Measurements from ENCODE around the gene CAPN13. TPM values are rescaled to one million over a fixed set of nuclear protein-coding genes. Genes with fewer than 3 reads are reported as not detected.

Gene CAPN13
- total RNA-seq, 2 donors from 2014 or later, result not detected

DNA sequence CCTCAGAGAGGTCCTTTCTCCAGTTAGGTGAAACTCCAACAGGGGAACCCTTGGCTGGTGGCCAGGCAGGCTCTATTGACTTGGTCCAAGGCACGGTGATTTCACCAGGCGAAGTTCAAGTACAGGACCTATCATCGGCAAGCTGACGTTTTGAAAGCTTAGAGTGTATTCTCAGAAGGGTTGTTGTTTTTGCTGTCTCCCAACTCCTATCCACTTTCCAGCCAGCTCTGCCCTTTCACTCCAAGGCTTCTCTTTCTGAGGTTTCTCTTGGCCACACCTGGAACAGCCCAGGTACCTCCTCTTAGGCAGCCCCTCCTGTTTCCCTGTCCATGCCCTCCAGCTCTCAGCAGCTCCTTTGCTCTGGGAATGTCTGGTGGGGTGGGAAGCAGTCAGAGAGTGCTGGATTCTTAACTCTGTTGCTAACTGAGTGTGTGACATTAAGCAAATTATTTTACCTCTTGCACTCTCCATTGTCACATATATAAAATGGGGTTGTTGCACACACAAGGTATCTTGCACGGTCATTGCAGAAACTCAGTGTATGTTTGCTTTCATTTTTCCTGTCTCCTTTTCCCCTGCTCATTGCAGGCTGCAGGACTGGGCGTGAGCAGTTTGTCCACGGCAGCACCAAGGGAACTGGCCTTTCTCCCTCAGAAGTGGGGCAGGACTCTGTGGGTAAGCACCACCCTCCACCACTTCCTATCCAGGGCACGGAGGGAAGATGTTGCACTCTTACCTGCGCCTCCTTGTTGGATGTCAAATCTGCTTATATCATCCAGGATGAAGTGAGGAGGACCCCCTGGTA, 30.2 kb downstream of the CAPN13 start:
- H3K4me3 Mint-ChIP-seq, result no peak overlapping the region
- H3K9me3 Mint-ChIP-seq, result no peaks in the 10 kb centered on the region
- no peaks in the 10 kb centered on the region for H3K4me1 Mint-ChIP-seq
- H3K27me3 Mint-ChIP-seq, result peaks cover 17% of the 10 kb centered on the region
- H3K36me3 Mint-ChIP-seq (ENCODE audit: low read depth), result no peaks in the 10 kb centered on the region
- no peak for ATAC-seq (replicated peaks)
- no peak overlapping the region for H3K27ac Mint-ChIP-seq

DNA sequence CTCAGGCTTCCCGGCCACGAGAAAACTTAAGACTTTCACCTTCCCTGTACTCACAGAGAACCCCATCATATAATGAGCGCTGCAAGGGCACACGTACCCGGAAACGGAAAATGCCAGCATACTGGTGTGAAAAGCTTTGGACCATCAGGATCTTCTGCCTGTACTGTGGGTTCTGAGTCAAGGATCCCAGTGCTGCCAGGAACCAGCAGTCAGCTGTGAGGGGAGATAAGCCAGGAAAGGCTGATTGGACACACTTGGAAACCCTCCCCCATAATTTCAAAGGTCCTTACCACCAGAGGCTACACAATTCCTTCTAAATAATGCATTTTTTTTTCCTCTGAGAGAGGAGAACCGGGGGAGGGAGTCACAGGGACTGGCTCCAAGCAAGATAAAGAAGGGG, 31.4 kb downstream of the CAPN13 start:
- ATAC-seq (replicated peaks), result no peak
- H3K27ac Mint-ChIP-seq, result no peak overlapping the region
- no peaks in the 10 kb centered on the region for H3K4me1 Mint-ChIP-seq
- H3K27me3 Mint-ChIP-seq, result peaks cover 19% of the 10 kb centered on the region
- H3K36me3 Mint-ChIP-seq (ENCODE audit: low read depth), result no peaks in the 10 kb centered on the region
- no peaks in the 10 kb centered on the region for H3K9me3 Mint-ChIP-seq
- H3K4me3 Mint-ChIP-seq, result no peak overlapping the region

DNA sequence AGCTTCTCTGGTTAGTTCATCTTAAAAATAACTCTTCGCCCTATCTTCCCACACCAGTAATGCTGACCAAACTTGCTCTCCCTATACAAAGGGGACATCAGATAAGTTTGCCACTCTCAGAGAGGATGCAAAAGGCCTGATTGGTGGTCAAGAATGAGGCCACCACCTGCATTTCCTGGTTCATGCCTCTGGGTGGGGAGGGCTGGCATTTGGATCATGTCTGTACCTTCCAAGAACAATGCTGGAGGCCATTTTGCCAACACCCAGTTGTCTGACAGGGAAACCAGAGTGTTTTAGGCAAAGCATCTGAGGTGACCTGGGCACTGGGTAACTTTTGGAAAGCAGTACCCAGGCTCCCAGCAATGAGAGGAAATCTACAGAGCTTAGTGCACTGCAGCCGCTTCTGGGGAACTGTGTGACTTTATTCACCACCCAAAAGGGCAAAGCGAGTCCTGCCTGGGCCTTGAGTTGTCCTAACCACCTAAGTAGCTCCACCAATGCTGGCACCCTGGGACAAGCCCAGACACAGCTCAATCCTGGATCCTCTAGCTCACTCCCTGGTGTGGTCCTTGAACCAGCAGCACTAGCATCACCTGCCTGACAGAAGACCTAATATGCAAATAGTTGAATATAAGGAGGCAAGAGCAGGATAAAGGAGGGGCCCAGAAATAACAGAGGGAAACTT, 35.1 kb downstream of the CAPN13 start:
- H3K4me3 Mint-ChIP-seq, result no peak overlapping the region
- no peak overlapping the region for H3K27ac Mint-ChIP-seq
- H3K36me3 Mint-ChIP-seq (ENCODE audit: low read depth), result no peaks in the 10 kb centered on the region
- no peak for ATAC-seq (replicated peaks)
- no peaks in the 10 kb centered on the region for H3K9me3 Mint-ChIP-seq
- H3K27me3 Mint-ChIP-seq, result peaks cover 33% of the 10 kb centered on the region
- H3K4me1 Mint-ChIP-seq, result no peaks in the 10 kb centered on the region

DNA sequence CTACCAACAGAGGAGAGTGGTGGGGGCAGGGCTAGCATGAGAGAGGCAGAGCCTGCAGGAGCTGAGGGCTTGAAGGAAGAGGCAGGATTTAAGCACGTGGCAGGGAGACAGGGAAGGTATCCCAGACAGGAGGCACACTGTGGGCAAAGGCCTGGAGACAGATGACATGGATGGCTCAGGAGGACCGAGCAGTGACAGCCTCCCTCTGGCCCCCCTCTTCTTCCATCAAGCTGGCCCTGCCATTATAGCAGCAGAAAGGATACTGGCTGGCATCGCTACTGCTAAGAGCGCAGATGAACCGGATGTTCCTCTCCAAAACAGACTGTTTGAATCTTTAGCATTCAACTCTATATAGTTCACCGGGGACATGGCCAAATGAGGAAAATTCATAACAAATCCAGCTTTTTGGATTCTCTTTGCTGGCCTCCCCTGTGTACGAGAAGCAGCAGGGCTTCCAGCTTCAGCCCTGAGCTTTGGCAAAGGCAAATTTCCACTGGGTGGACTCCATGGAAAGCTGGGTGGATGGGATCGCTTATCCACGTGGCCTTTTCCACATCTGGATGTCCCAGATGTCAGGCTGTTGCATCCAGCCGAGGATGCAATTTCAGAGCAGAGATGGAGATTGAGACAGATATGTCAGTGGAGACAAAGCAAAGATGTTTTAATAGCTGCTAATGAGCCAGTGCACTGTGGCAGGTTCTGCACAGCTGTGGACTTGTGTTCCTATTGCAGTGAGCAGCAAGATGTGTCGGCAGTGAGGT, 36.2 kb downstream of the CAPN13 start:
- Mint-ChIP-seq H3K4me3 (no peak overlapping the region), H3K9me3 (no peaks in the 10 kb centered on the region), H3K4me1 (no peaks in the 10 kb centered on the region), H3K27ac (no peak overlapping the region), H3K27me3 (peaks cover 29% of the 10 kb centered on the region), H3K36me3 (ENCODE audit: low read depth) (no peaks in the 10 kb centered on the region)
- no peak for ATAC-seq (replicated peaks)

DNA sequence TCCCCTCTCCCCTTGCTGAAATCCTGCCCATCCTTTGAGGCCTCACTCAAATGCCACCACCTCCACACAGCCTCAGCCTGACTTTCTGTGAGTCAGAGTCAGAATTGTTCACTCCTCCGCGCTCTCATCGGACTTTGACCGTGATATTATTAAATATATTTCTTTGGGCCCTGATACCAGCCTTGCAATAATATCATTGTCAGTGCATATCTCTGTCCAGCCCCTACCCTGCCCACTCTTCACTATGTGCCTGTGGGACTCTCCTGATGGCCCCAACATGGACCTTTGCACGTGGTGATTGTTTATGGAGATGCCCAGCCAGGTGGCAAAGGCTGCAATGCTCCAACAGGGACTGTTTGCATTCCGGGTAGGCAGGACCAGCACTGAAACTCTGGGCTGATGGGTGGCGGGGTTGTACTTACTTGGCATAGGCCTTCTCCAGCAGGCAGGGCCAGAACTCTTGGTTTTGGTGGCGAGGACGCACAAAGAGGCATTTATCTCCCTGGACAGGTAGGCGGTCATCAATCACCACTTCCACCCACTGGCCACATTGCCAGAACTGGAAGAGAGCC, 37.3 kb downstream of the CAPN13 start:
- Mint-ChIP-seq H3K27ac (no peak overlapping the region), H3K9me3 (no peaks in the 10 kb centered on the region), H3K4me1 (no peaks in the 10 kb centered on the region), H3K4me3 (no peak overlapping the region), H3K27me3 (peaks cover 25% of the 10 kb centered on the region), H3K36me3 (ENCODE audit: low read depth) (no peaks in the 10 kb centered on the region)
- no peak for ATAC-seq (replicated peaks)

DNA sequence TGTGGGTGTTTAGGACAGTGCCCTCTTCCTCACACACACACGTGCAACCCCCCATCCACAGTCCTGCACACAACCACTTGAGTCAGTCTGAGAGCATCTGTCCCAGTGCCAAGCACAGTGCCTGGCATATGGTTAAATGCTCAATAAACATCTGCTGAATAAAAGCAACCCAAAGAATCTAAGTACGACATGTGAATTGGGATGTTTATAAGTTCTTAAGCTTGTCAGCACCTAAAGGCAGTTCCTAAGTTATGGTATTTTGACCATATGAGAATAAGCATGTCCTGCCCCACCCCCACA, 37.8 kb downstream of the CAPN13 start:
- Mint-ChIP-seq H3K27ac (no peak overlapping the region), H3K36me3 (ENCODE audit: low read depth) (no peaks in the 10 kb centered on the region), H3K4me1 (no peaks in the 10 kb centered on the region), H3K27me3 (peaks cover 25% of the 10 kb centered on the region), H3K4me3 (no peak overlapping the region), H3K9me3 (no peaks in the 10 kb centered on the region)
- no peak for ATAC-seq (replicated peaks)

DNA sequence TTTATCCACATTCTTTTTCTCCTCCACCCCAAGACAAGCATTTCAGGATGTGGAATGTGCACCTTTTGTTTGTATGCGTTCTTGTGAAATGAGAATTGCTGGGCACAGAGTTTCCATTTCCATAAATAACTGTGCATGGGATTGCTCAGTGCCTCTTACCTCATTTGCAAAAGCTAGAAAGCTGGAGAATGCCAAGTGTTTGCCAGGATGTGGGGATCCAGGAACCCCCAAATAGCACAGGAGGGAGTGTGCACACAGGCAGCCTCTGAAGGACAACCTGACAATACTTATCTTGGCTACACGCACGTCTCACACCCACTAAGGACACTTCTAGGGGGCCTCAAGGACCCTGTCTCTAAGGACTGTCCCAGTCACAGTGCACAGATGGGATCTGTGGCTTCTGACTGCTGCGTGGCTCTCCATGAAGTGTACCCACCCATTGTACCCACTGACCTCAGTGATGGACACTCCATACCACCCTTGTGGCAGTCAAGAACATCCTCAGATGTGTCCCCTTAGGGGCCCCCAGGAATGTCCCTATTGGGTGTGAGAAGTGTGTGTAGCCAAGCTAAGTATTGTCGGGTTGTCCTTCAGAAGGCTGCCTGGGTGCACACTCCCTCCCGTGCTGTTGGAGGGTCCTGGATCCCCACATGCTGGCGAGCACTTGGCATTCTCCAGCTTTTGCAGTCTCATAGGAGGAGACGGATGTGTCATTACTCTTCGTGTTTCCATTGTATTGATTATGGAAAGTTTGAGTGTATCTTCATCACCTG, 38.4 kb downstream of the CAPN13 start:
- Mint-ChIP-seq H3K4me3 (no peak overlapping the region), H3K27ac (no peak overlapping the region), H3K9me3 (no peaks in the 10 kb centered on the region), H3K27me3 (peaks cover 25% of the 10 kb centered on the region), H3K4me1 (no peaks in the 10 kb centered on the region), H3K36me3 (ENCODE audit: low read depth) (no peaks in the 10 kb centered on the region)
- ATAC-seq (replicated peaks), result no peak

DNA sequence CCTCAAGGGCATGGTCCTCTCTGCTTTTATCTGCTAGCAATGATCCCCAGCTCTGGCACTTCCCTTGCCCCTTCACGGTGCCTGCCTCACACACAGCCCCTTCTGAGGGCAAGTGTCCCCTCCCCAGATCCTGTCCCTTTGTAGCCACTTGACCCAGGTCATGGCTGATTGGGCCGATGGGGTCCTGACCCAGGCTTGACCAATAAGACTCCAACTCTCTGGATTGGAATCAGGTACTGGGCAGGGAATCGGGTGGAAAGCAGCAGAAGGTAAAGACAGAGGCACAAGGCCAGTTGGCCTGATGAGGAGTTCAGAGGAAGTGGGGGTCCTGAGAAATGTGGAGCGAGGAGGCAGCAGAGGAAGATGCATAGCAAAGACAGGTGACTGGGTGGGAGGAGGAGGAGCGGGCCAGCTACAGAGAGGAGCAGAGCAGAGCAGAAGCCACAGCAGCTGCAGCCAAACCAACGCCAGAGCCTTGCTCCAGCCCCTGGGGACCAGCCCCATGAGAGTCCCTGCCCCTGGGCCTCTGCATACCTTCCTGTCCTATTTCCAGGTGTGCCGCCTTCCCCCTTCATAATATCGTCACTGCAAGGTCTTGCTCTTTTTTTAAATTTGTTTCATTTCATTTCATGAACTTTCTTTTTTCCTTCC, 39.1 kb downstream of the CAPN13 start:
- no peaks in the 10 kb centered on the region for H3K4me1 Mint-ChIP-seq
- peaks cover 25% of the 10 kb centered on the region for H3K27me3 Mint-ChIP-seq
- no peak overlapping the region for H3K27ac Mint-ChIP-seq
- no peak for ATAC-seq (replicated peaks)
- no peaks in the 10 kb centered on the region for H3K36me3 Mint-ChIP-seq (ENCODE audit: low read depth)
- no peak overlapping the region for H3K4me3 Mint-ChIP-seq
- no peaks in the 10 kb centered on the region for H3K9me3 Mint-ChIP-seq

DNA sequence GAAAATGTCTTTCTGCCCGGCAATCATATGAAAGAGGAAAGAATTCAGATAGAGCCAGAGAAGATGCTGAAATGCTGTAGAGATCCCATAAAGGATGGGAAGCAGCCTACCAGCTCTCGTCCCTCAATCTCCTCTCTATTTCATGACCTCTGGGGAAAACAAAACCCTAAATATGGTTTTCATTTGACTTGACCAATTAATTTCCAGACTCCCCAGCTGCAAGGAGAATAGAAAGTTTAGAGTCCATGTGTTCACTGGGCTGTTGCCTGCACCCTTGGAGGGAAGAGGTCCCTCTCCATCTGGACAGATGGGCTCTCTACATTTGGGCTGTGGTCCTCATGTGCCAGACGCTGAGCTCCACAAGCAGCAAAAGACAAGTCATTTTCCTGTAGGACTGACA, 40.6 kb downstream of the CAPN13 start:
- Mint-ChIP-seq H3K36me3 (ENCODE audit: low read depth) (no peaks in the 10 kb centered on the region), H3K4me3 (no peak overlapping the region), H3K9me3 (no peaks in the 10 kb centered on the region), H3K27ac (no peak overlapping the region), H3K27me3 (peaks cover 28% of the 10 kb centered on the region), H3K4me1 (no peaks in the 10 kb centered on the region)
- no peak for ATAC-seq (replicated peaks)

DNA sequence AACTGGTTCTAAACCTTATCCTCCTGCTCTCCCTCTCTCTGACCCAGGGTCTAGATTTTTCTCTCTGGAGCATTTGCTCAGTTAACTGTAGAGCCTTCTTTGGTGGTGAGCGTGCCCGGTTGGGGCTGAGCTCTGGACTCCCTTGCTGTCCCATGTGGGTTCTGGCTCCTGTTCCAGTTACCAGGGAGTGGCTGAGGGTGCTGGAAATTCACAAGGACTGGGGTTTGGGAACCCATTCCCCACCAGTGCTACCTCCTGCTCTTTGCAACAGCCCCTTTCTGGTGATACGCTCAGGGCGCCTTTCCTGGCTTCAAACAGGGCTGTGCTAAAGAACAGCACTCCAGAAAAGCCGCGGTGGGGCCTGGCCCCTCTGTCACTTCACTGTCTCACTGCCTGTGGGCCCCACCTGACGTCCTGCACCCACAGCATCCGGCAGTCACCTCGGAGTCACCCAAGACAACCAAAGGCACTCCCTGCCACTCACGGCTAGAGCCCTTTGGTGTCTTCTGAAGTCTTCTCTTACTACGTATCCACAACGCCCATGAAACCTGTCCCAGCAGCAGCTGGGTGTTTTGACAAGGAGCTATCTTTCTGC, 41.3 kb downstream of the CAPN13 start:
- peaks cover 28% of the 10 kb centered on the region for H3K27me3 Mint-ChIP-seq
- H3K27ac Mint-ChIP-seq, result no peak overlapping the region
- no peak overlapping the region for H3K4me3 Mint-ChIP-seq
- ATAC-seq (replicated peaks), result no peak
- no peaks in the 10 kb centered on the region for H3K36me3 Mint-ChIP-seq (ENCODE audit: low read depth)
- no peaks in the 10 kb centered on the region for H3K4me1 Mint-ChIP-seq
- H3K9me3 Mint-ChIP-seq, result no peaks in the 10 kb centered on the region

DNA sequence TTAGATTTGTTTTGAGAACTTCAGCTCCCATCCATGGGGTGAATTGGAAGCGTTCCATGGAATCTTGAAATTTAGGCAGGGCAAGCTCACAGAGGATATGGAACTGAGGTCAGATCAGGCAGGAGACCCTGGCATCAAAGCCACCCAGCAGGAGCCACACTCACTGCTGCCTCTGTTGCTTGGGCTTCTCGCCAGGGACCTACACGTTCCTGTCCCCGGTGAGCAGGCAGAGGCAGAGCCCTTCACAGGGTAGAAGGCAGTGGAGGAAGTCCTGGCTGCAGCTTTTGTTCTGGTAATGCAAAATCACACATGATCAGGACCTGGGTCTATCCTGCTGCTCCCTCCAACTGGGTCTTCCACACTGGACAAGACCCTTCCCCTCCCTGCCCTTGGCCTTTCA, 42.1 kb downstream of the CAPN13 start:
- Mint-ChIP-seq H3K27ac (no peak overlapping the region), H3K4me3 (no peak overlapping the region), H3K9me3 (no peaks in the 10 kb centered on the region), H3K27me3 (peaks cover 23% of the 10 kb centered on the region), H3K4me1 (no peaks in the 10 kb centered on the region), H3K36me3 (ENCODE audit: low read depth) (no peaks in the 10 kb centered on the region)
- no peak for ATAC-seq (replicated peaks)

DNA sequence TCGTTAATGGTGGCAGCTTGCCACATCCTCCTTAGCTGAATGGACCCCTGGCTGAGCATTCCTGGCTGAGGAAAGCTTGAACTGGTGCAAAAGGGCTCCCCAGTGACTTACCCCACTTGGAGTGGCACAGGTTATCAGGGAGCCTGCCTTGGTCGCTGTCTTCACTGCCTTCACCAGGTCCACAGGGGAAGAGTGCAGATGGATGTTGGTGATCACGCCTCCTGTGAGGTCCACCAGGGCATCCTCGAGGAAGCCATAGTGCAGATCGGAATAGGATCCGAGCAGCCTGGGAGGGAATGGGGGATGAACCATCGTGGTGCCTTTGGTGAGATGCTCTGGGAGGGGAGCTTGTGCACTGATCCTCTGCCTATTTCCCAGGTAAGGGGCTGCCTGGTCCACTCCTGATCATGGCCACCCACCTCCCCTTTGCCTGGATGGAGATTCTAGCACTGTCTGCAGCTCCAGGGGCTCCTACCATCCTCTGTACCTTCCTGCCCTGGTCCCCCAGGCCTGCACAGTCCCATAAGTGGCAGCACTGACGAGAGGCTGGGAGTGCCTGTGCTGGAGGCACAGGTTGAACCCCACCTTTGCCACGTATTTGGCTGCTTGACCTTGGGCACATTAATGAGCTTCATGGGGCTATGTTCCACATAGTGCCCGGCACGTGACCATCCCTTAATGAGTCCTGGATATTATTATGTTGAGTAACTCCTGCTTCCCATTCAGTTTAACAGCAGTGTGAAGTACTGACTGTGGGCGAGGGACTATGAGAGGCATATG, 43.0 kb downstream of the CAPN13 start:
- Mint-ChIP-seq H3K9me3 (no peaks in the 10 kb centered on the region), H3K27ac (no peak overlapping the region), H3K27me3 (peaks cover 20% of the 10 kb centered on the region), H3K4me3 (no peak overlapping the region), H3K36me3 (ENCODE audit: low read depth) (no peaks in the 10 kb centered on the region), H3K4me1 (no peaks in the 10 kb centered on the region)
- no peak for ATAC-seq (replicated peaks)

DNA sequence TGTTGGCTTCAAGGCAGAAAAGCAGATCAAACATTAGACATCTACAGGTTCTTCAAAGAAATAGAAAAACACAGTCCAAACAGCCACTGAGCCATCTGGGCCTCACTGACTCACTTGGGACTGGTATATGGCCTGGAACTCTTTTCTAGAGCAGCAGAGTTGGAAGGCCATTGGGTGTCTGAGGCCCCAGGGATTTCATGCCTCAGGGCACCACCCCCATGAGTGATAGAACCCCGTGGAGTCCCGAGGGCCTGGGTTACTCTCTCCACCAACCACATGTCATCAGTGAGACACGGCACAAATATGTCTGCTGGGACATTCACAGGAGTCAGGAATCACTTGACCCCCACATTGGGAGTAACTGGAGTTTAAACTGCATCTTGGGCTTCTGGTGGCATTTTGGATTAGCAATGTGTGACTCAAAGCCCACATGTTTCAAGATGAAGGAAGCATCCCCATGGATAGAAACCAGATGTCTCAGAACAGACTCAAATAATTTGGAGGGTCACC, 44.0 kb downstream of the CAPN13 start:
- Mint-ChIP-seq H3K27ac (no peak overlapping the region), H3K9me3 (no peaks in the 10 kb centered on the region), H3K4me1 (no peaks in the 10 kb centered on the region), H3K36me3 (ENCODE audit: low read depth) (no peaks in the 10 kb centered on the region), H3K4me3 (no peak overlapping the region), H3K27me3 (peaks cover 17% of the 10 kb centered on the region)
- ATAC-seq (replicated peaks), result no peak

Measured in activated T-helper 17 cell treated with anti-CD3 and anti-CD28 coated beads, Interleukin-2, amount 50 U/mL, for 72 hours (primary cell).